Panc1 (cell line): ENCODE data around the gene TTC23L. TPM values are rescaled to one million over a fixed set of nuclear protein-coding genes. Genes with fewer than 3 reads are reported as not detected.
A peak's percentile ranks its signal among the peaks of the same experiment; 100 is the strongest.

Experiments
- ATAC-seq: fragments of 200-7000 bp; cut with Tn5 transposase; 2 replicates; pipeline ENCODE4 v1.9.1; 2020; ENCODE audit warnings: mild to moderate bottlenecking, moderate library complexity
- BruUV-seq: library from RNA; stranded (reverse); fragments of 400-500 nt; replicated peaks from 2 replicates; lab custom pipeline; 2021; lab: Mats Ljungman, UMichigan
- CTCF ChIA-PET: fragments of 300-600 bp; sonication (Branson Sonifier 250); formaldehyde crosslinking; loops from one replicate; lab custom pipeline; 2022; ENCODE audit warnings: antibody characterized with exemption; lab: Charles Lee
- POLR2A ChIA-PET: fragments of 300-600 bp; sonication (Branson Sonifier 250); formaldehyde crosslinking; loops from one replicate; lab custom pipeline; 2022; ENCODE audit warnings: antibody characterized with exemption; lab: Charles Lee
- DNase-seq: peaks from one replicate; pipeline ENCODE4 v3.0.0-alpha.2; 2010; ENCODE audit warnings: low read depth, low spot score
- H3K27ac ChIP-seq: 2 replicates; pipeline ENCODE4 v1.5.1; 2011; ENCODE audit warnings: mild to moderate bottlenecking, low read length, inconsistent platforms
- H3K27me3 ChIP-seq: fragments of 200-500 bp; sonication (Bioruptor generic); 2 replicates; pipeline ENCODE4 v1.6.0; 2014; ENCODE audit warnings: low read length, inconsistent platforms; ENCODE audit not compliant: control insufficient read depth, insufficient read depth
- H3K36me3 ChIP-seq: fragments of 200-500 bp; sonication (Bioruptor generic); 2 replicates; pipeline ENCODE4 v1.5.1; 2014; ENCODE audit warnings: inconsistent platforms, mild to moderate bottlenecking, low read length, moderate library complexity; ENCODE audit not compliant: control insufficient read depth, insufficient read depth
- H3K4me1 ChIP-seq: 2 replicates; pipeline ENCODE4 v1.5.1; 2011; ENCODE audit warnings: inconsistent platforms, mild to moderate bottlenecking, low read length, moderate library complexity; ENCODE audit not compliant: control insufficient read depth, insufficient read depth
- H3K4me3 ChIP-seq, 2 experiments: 2 replicates each; pipeline ENCODE4 v1.5.1; 2011 to 2012; ENCODE audit warnings: low read depth in 2 of 2, low read length in 2 of 2, mild to moderate bottlenecking in 2 of 2, inconsistent platforms in 1 of 2, moderate library complexity in 1 of 2
- H3K9me3 ChIP-seq: fragments of 200-500 bp; sonication (Bioruptor generic); 2 replicates; pipeline ENCODE4 v1.5.1; 2014; ENCODE audit warnings: low read depth, mild to moderate bottlenecking, inconsistent platforms, low read length, moderate library complexity; ENCODE audit not compliant: control insufficient read depth, insufficient read depth
- CTCF ChIP-seq: fragments of 450-650 bp; IDR thresholded peaks from 2 replicates; pipeline ENCODE4 v1.5.1; 2017; ENCODE audit warnings: mild to moderate bottlenecking
- POLR2AphosphoS5 ChIP-seq: IDR thresholded peaks from 2 replicates; pipeline ENCODE4 v1.6.1; 2012; ENCODE audit warnings: mild to moderate bottlenecking, low read depth, low read length, moderate library complexity
- REST ChIP-seq, 2 experiments: IDR thresholded peaks; 2 replicates each; pipeline ENCODE4 v1.6.1; 2011 to 2012; ENCODE audit warnings: low read depth in 2 of 2, control low read depth in 1 of 2, low read length in 1 of 2, mild to moderate bottlenecking in 1 of 2, moderate library complexity in 1 of 2; ENCODE audit not compliant: insufficient read depth in 1 of 2
- SIN3A ChIP-seq: IDR thresholded peaks from 2 replicates; pipeline ENCODE4 v1.6.1; 2012; ENCODE audit warnings: low read depth, mild to moderate bottlenecking, low read length, moderate library complexity, borderline replicate concordance; ENCODE audit not compliant: insufficient read depth
- TCF7L2 ChIP-seq: IDR thresholded peaks from 2 replicates; pipeline ENCODE4 v1.6.1; 2011; ENCODE audit warnings: mild to moderate bottlenecking, low read depth, low read length, inconsistent platforms
- in situ Hi-C: cut with HindIII; loops from 2 replicates; pipeline ENCODE4 v1.10.0; 2016; ENCODE audit warnings: low sequenced_read_pairs, low pct_unique_long_range_greater_than_20kb
- intact Hi-C: fragments of 100-400 bp; cut with micrococcal nuclease; formaldehyde crosslinking; loops from one replicate; pipeline ENCODE4 v1.10.0; 2022; ENCODE audit not compliant: unreplicated experiment
- total RNA-seq: library from RNA; stranded (reverse); gene quantifications from one replicate; pipeline ENCODE4 v1.2.1, GENCODE V29; 2021; ENCODE audit not compliant: unreplicated experiment

Gene TTC23L
- total RNA-seq, 1 experiment from 2014 or later: not detected

- ChIA-PET CTCF (no interaction called here), POLR2A (interaction anchor here (0.5 to 2.4 kb wide), 3 partner anchors 13 to 18 kb away, joined by 3 to 17 read pairs (median 4); partner anchors contain the start of gene DNAJC21)
- no peaks in the 10 kb centered on the region for H3K27me3 ChIP-seq
- H3K4me1 ChIP-seq: peaks cover 12% of the 10 kb centered on the region
- no peaks in the 10 kb centered on the region for H3K9me3 ChIP-seq
- in situ Hi-C loops: no loop called here
- intact Hi-C loops: no loop called here
- DNase-seq: no peak
- H3K4me3 ChIP-seq: peak overlapping the region; percentile 98 to 99
- H3K27ac ChIP-seq: peak overlapping the region; percentile 99
- ATAC-seq: no peak
- TF ChIP-seq POLR2AphosphoS5 (no peak), TCF7L2 (0 out of 2 replicates have a peak, but pooled peaks have one; percentile 0)
- H3K36me3 ChIP-seq: peaks cover 49% of the 10 kb centered on the region
- no TSS peak for BruUV-seq
These were observed 77.6 kb downstream of the TTC23L start for GRCh38 chr5:34916518-34916917.

GRCh38 chr5:34918025-34918424 is 79.1 kb downstream of the TTC23L start:
- ATAC-seq (no peak), DNase-seq (no peak)
- in situ Hi-C loops (no loop called here), intact Hi-C loops (no loop called here)
- Histone ChIP-seq H3K9me3 (no peaks in the 10 kb centered on the region), H3K4me3 (peak overlapping the region in 1 of 2 experiments; percentile 98; a peak in 1 of 4 replicates), H3K4me1 (peaks cover 18% of the 10 kb centered on the region), H3K36me3 (peaks cover 53% of the 10 kb centered on the region), H3K27me3 (no peaks in the 10 kb centered on the region), H3K27ac (0 out of 2 replicates have a peak overlapping the region, but pooled peaks have one; percentile 31)
- CTCF ChIA-PET: interaction anchor here (0.8 kb wide), 1 partner anchor 11 kb away, joined by 11 read pairs; no protein-coding TSS in a partner anchor
- BruUV-seq: no TSS peak
- POLR2A ChIA-PET: interaction anchor here (0.6 kb wide), 2 partner anchors 38 to 1462 kb away, joined by 5 to 6 read pairs; no protein-coding TSS in a partner anchor
- no peak for TF ChIP-seq TCF7L2
- no peak for TF ChIP-seq SIN3A
- no peak for TF ChIP-seq POLR2AphosphoS5
- no peak for TF ChIP-seq CTCF
- no peak for TF ChIP-seq REST (IDR thresholded peaks at IDR 0.05; ENCODE audit: insufficient read depth in 1 of 2, low read depth in 2 of 2, low read length in 1 of 2)

GRCh38 chr5:34919077-34919476 is 80.1 kb downstream of the TTC23L start:
- H3K36me3 ChIP-seq: peaks cover 47% of the 10 kb centered on the region
- intact Hi-C loops: no loop called here
- no TSS peak for BruUV-seq
- ATAC-seq (no peak), DNase-seq (no peak)
- POLR2A ChIA-PET: no interaction called here
- CTCF ChIA-PET: interaction anchor here (0.7 kb wide), 2 partner anchors 84 to 442 kb away, joined by 6 to 10 read pairs; no protein-coding TSS in a partner anchor
- no peak overlapping the region for H3K27ac ChIP-seq
- no peaks in the 10 kb centered on the region for H3K9me3 ChIP-seq
- no peak for TF ChIP-seq REST (IDR thresholded peaks at IDR 0.05; ENCODE audit: insufficient read depth in 1 of 2, low read depth in 2 of 2, low read length in 1 of 2)
- no peak for TF ChIP-seq POLR2AphosphoS5
- no peak for TF ChIP-seq TCF7L2
- TF ChIP-seq SIN3A: no peak
- peak; percentile 44; the same call in 1 of the 2 replicates for TF ChIP-seq CTCF
- no peaks in the 10 kb centered on the region for H3K27me3 ChIP-seq
- H3K4me3 ChIP-seq: no peak overlapping the region
- peaks cover 22% of the 10 kb centered on the region for H3K4me1 ChIP-seq
- in situ Hi-C loops: no loop called here
